NT2/D1 (cell line): ENCODE results near the gene PSAP.

Source experiments
- DNase-seq: peaks from one replicate; pipeline ENCODE4 v3.0.0-alpha.2; 2011; ENCODE audit warnings: low read depth, low spot score
- H3K27me3 ChIP-seq: 2 replicates; pipeline ENCODE4 v1.6.0; 2011; ENCODE audit warnings: mild to moderate bottlenecking; ENCODE audit not compliant: insufficient read length, insufficient read depth
- H3K36me3 ChIP-seq: 2 replicates; pipeline ENCODE4 v1.6.1; 2011; ENCODE audit warnings: mild to moderate bottlenecking, low read length, mixed read lengths; ENCODE audit not compliant: insufficient read depth, insufficient read length
- H3K4me1 ChIP-seq: 2 replicates; pipeline ENCODE4 v1.5.1; 2011; ENCODE audit not compliant: insufficient read depth, insufficient read length
- H3K4me3 ChIP-seq: 2 replicates; pipeline ENCODE4 v1.5.1; 2011; ENCODE audit warnings: low read depth; ENCODE audit not compliant: insufficient read length
- H3K9ac ChIP-seq: 2 replicates; pipeline ENCODE4 v1.6.0; 2011; ENCODE audit warnings: low read depth; ENCODE audit not compliant: insufficient read length
- H3K9me3 ChIP-seq: 2 replicates; pipeline ENCODE4 v1.5.1; 2011; ENCODE audit warnings: mild to moderate bottlenecking, low read length; ENCODE audit not compliant: insufficient read depth
- SUZ12 ChIP-seq: IDR thresholded peaks from 2 replicates; pipeline ENCODE4 v1.6.1; 2011; ENCODE audit not compliant: insufficient read length, insufficient read depth; ENCODE audit errors: extremely low read depth
- YY1 ChIP-seq: IDR thresholded peaks from 2 replicates; pipeline ENCODE4 v1.6.1; 2011; ENCODE audit not compliant: insufficient read length, insufficient read depth
- ZNF274 ChIP-seq: IDR thresholded peaks from 2 replicates; pipeline ENCODE4 v1.6.1; 2011; ENCODE audit warnings: mild to moderate bottlenecking, low read depth, low read length

The PSAP gene

GRCh38 chr10:71814922-71815411 lies 36.1 kb downstream of the PSAP start:
- peaks cover 6% of the 10 kb centered on the region for H3K4me1 ChIP-seq
- no peak overlapping the region for H3K4me3 ChIP-seq
- H3K9me3 ChIP-seq = no peaks in the 10 kb centered on the region
- peaks cover 57% of the 10 kb centered on the region for H3K36me3 ChIP-seq
- no peaks in the 10 kb centered on the region for H3K27me3 ChIP-seq
- no peak for DNase-seq
- H3K9ac ChIP-seq = no peak overlapping the region
- no peak for TF ChIP-seq ZNF274
- TF ChIP-seq YY1 = no peak
- TF ChIP-seq SUZ12 = no peak

- H3K36me3 ChIP-seq = peaks cover 37% of the 10 kb centered on the region
- no peak overlapping the region for H3K9ac ChIP-seq
- H3K4me3 ChIP-seq = no peak overlapping the region
- H3K27me3 ChIP-seq = no peaks in the 10 kb centered on the region
- H3K4me1 ChIP-seq = peaks cover 6% of the 10 kb centered on the region
- no peak for DNase-seq
- no peak for TF ChIP-seq SUZ12
- no peak for TF ChIP-seq ZNF274
- TF ChIP-seq YY1 = no peak
- H3K9me3 ChIP-seq = no peaks in the 10 kb centered on the region
These were observed 38.0 kb downstream of the PSAP start for GRCh38 chr10:71812913-71813590.

GRCh38 chr10:71812016-71812912 lies 38.8 kb downstream of the PSAP start:
- Histone ChIP-seq H3K27me3 (no peaks in the 10 kb centered on the region), H3K36me3 (peaks cover 29% of the 10 kb centered on the region), H3K9ac (peak overlapping the region; percentile 24), H3K4me1 (peaks cover 6% of the 10 kb centered on the region), H3K4me3 (no peak overlapping the region), H3K9me3 (no peaks in the 10 kb centered on the region)
- no peak for TF ChIP-seq YY1
- no peak for DNase-seq

- H3K36me3 ChIP-seq = peaks cover 20% of the 10 kb centered on the region
- no peaks in the 10 kb centered on the region for H3K27me3 ChIP-seq
- H3K4me3 ChIP-seq = no peak overlapping the region
- DNase-seq = no peak
- H3K9ac ChIP-seq = no peak overlapping the region
- peaks cover 6% of the 10 kb centered on the region for H3K4me1 ChIP-seq
- no peaks in the 10 kb centered on the region for H3K9me3 ChIP-seq
- TF ChIP-seq SUZ12 (no peak), YY1 (no peak), ZNF274 (no peak)
These were observed 39.7 kb downstream of the PSAP start for GRCh38 chr10:71811351-71811750.

GRCh38 chr10:71810048-71810750 lies 40.9 kb downstream of the PSAP start:
- Histone ChIP-seq H3K4me3 (no peak overlapping the region), H3K36me3 (peaks cover 9% of the 10 kb centered on the region), H3K9me3 (no peaks in the 10 kb centered on the region), H3K27me3 (peaks cover under 1% of the 10 kb centered on the region), H3K4me1 (peaks cover 6% of the 10 kb centered on the region), H3K9ac (no peak overlapping the region)
- TF ChIP-seq SUZ12 (no peak), ZNF274 (no peak), YY1 (no peak)
- no peak for DNase-seq

- Histone ChIP-seq H3K36me3 (peaks cover 4% of the 10 kb centered on the region), H3K4me1 (peaks cover 6% of the 10 kb centered on the region), H3K4me3 (no peak overlapping the region), H3K9ac (no peak overlapping the region), H3K9me3 (no peaks in the 10 kb centered on the region), H3K27me3 (peaks cover 4% of the 10 kb centered on the region)
- no peak for DNase-seq
- TF ChIP-seq ZNF274 (no peak), YY1 (no peak), SUZ12 (no peak)
These were observed 41.4 kb downstream of the PSAP start for GRCh38 chr10:71809628-71810027.
